Stomach (tissue), 4 donors: ENCODE data around the gene TRAPPC3L.

Experiments used
- POLR2A ChIP-seq, 4 donors: fragments of 450-650 bp; IDR thresholded peaks; one replicate each; pipeline ENCODE4 v1.6.1; 2016; ENCODE audit warnings: antibody characterized with exemption in 4 of 4, control low read depth in 2 of 4, mild to moderate bottlenecking in 1 of 4, moderate library complexity in 1 of 4
- TF ChIP-seq, protein P1 (sequence below), 7 experiments: fragments of 450-650 bp in 4 of 7; fragments of 200-600 bp in 3 of 7; sonication (generic) in 3 of 7; IDR thresholded peaks; one replicate each; pipeline ENCODE4 v1.5.1; 2016 to 2019; ENCODE audit warnings: antibody characterized with exemption in 7 of 7, control low read depth in 2 of 7, mild to moderate bottlenecking in 1 of 7

DNA sequence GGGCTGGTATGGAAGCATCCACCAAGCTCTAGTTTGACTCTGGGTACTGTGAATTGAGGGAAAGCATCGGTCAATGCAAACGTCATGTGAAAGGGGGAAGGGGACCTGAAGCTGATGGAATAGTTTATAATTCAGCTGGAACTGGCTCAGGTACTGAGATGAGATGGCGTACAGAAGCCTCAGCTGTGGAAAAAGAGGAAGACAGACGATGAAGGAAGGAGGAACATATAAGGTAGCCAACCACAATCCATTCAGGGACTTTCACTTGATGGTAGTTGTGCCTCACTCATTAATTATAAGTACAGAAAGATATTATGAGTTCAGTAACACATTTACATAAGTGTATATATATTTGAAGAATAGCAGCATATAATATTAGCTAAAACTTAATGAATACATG lies 31.4 kb downstream of the TRAPPC3L start:
- TF ChIP-seq, protein P1, sequence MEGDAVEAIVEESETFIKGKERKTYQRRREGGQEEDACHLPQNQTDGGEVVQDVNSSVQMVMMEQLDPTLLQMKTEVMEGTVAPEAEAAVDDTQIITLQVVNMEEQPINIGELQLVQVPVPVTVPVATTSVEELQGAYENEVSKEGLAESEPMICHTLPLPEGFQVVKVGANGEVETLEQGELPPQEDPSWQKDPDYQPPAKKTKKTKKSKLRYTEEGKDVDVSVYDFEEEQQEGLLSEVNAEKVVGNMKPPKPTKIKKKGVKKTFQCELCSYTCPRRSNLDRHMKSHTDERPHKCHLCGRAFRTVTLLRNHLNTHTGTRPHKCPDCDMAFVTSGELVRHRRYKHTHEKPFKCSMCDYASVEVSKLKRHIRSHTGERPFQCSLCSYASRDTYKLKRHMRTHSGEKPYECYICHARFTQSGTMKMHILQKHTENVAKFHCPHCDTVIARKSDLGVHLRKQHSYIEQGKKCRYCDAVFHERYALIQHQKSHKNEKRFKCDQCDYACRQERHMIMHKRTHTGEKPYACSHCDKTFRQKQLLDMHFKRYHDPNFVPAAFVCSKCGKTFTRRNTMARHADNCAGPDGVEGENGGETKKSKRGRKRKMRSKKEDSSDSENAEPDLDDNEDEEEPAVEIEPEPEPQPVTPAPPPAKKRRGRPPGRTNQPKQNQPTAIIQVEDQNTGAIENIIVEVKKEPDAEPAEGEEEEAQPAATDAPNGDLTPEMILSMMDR (IDR thresholded peaks at IDR 0.05), result no peak
- TF ChIP-seq POLR2A (IDR thresholded peaks at IDR 0.05), result no peak
